CD4-positive, alpha-beta T cell treated with Interleukin-6 for 4 hours (primary cell): ENCODE results near the gene HSD11B1.

Source experiments
- DNase-seq: peaks from one replicate; pipeline ENCODE4 v3.0.0-alpha.2; 2020; ENCODE audit warnings: mixed read lengths

The HSD11B1 gene

DNA sequence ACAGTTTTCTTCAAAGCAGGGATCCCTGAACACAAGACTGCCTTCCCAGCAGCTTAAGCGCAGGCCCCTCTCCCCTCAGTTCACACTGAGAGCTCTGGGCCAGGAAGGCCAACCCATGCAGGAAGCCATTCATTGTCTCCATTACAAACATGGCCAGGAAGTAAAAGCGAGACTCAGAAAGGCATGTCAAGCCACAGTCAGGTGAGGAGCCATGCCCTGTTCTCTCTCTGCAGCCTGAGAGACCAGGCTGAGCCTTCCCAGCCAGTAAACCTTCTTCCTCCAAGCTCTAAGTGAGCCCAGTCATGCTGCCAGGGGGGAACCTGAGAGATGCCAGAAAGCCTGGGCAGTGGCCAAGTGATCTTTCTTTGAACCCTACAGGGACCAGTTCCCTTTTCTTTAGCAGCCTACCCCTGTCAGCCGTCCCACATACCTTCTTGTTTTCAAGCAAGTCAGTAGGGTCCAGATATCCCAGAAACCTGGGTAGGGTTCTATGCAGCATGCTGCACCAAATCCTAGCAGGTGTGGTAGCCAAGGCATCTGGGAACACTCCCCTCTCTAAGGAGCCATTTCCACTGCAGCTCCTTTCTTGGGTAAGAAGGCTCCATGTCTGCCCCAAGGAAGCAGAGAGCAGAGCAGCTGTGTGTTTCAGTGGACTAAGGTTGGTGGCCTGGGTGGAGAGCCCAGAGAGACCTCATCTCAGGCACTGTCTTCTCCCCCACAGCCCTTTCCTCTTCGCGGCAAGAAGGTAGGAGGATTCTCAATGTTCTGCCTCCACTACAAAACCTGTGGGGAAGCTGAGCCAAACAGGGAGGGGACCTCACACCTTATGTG is 52.2 kb downstream of the HSD11B1 start:
- peak; percentile 57 for DNase-seq

DNA sequence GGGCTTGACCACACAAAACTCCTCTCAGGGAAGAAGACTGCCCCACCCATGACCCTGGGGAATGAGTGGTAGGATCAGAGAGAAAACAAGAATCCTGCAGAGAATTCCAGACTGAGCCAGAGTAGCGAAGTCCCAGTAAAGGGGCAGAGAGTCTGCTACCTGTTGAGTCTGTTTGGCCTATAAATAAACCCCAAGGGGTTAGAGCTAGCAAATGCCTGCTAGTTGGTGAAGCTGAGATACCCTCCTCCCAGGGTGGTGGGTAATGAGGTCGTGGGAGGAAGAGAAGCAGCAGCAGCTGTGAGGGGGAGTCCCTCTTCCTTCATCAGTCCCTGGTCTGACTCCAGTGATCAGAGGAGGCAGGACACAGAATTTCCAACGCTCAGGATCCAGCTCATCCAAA is 53.8 kb downstream of the HSD11B1 start:
- DNase-seq, result no peak

DNA sequence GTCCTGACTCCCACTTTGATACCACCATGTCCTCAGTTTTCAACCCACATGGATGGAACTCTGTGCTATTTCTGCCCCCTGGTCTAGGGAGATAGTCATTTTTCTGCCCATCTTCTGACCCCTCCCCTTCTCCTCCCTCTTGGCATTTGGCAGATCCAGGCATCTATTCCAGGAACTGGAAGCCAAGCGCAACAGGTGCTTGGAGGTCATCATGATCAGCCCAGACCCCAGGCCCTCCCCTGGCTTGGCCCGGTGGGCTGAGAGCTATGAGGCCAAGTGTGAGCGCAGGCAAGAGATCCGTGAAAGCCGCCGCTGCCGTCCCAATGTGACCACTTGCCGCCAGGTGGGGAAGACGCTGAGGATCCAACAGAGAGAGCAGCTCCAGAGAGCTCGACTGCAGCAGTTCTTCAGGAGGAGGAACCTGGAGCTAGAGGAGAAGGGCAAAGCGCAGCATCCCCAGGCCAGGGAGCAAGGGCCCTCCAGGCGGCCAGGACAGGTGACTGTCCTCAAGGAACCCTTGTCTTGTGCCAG is 55.2 kb downstream of the HSD11B1 start:
- DNase-seq, result no peak

DNA sequence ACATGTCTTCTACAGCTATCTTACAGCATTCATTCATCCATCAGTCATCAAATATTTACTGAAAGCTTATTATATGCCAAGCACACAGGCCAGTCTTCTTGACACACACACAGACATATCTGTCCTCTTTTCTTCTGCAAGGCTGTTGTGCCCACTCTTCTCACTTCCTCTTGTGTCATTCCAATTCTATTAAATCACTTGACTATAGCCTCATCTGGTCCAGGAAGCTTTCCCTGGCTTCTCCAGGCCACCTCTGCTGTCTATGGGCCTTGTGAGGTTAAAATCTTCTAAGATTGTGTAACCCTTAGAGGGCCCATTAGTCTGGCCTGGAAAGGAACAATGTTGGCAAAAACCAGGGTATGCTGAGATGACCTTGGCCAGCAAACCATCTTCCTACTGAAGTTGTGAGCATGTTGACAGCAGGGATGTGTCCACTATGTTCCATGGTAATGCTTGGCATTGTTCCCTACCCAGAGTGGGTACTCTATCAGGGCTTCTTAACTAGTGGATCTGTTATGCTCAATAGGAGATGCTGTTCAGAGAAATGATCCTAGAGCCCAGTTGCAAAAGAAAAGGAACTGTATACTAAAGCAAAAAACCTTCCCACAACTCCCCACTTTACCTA is 56.5 kb downstream of the HSD11B1 start:
- DNase-seq, result no peak

GRCh38 chr1:209766051-209766450 is 61.4 kb downstream of the HSD11B1 start:
- DNase-seq, result no peak

GRCh38 chr1:209767096-209767495 is 62.5 kb downstream of the HSD11B1 start:
- no peak for DNase-seq

- no peak for DNase-seq
Measured at GRCh38 chr1:209767706-209768105, 63.1 kb downstream of the HSD11B1 start.

GRCh38 chr1:209768354-209768774 is 63.7 kb downstream of the HSD11B1 start:
- peak; percentile 88 for DNase-seq

DNA sequence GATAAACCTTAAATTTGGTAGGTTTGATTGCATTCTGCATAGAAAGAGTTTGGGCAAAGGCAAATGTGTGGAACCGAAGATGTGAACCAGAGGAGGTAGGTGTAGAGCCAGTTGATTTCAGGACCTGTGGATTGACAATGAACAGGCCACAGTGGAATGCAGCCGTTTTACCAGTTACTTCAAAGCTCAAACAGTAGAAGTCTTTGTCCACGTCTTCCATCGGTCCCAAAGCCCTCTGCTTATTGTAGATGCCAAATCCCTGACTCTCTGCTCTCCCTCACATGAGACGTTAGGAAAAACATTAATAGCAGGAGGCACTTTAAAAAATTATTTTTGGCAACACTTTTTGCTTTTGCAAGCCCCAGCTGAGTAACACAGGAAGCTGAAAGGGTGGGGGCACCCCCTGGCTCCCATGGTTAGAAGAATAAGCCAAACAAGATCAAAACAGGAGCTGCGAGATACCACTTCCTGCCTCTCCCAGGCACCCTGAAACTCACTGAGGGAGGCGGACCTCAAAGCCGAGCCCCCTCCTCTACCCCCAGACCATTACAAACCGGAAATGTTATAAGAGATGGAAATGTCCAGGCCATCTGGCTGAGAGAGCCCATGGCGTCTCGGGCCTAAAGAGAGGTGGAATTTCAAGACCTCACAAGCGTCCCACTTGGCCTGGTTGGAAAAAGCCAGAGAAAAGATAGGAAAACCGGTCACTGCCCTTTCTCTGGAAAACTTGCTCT is 64.7 kb downstream of the HSD11B1 start:
- DNase-seq, result peak; percentile 87

DNA sequence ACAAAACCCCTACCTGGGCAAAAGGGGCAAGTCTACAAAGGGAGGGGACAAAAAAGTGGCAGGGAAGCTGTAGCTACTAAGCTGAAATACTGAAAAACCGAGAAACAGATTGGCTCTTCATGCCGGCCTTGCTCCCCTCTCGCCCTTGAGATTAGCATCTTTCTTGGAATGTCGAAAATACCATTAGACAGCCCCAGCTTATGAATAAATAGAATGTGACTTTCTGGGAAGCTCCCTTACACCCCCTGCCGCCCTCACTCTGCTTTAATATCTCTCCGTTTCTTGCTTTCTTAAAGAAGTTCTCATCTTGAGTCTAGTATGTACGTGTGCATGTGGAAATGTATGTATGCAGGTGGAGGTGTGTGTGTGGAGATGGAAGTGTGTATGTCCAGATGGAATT is 65.3 kb downstream of the HSD11B1 start:
- DNase-seq, result peak; percentile 34

GRCh38 chr1:209770636-209771415 is 66.2 kb downstream of the HSD11B1 start:
- no peak for DNase-seq

DNA sequence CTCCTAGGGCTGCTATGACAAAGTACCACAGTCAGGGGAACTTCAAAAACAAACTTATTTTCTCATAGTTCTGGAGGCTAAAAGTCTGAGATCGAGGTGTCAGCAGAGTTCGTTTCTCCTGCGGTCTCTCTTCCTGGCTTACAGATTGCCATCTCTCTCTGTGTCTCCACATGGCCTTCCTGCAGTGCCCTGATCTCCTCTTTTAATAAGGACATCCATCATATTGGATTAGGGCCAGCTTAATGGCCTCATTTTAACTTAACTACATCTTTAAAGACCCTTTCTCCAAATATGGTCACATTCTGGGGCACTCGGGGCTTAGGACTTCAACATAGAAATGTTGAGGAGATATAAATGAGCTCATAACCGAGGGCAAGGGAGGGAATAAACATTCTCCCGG is 67.5 kb downstream of the HSD11B1 start:
- no peak for DNase-seq

GRCh38 chr1:209774592-209774991 is 69.9 kb downstream of the HSD11B1 start:
- DNase-seq, result no peak

- no peak for DNase-seq
Measured at GRCh38 chr1:209775678-209776077, 71.0 kb downstream of the HSD11B1 start.

- DNase-seq, result no peak
Measured at GRCh38 chr1:209777587-209777986, 72.9 kb downstream of the HSD11B1 start.

DNA sequence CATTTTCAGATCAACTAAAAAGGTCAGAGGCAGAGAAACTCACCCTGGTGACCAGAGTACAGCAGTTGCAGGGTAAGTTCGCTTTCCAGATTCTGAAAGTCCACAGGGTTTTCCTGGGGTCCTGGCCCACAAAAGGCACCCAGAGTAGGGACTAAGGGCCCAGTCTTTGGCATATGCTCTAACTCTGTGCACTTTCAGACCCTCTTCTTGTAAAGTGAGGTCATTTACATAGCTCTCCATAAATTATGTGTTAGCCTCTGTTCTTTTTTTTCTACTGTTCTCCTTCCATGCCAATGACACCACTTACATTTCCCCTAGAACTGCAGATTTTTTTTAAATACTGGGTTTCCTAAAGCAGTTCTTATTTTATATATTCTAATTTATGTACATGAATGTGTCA is 73.5 kb downstream of the HSD11B1 start:
- DNase-seq, result no peak

DNA sequence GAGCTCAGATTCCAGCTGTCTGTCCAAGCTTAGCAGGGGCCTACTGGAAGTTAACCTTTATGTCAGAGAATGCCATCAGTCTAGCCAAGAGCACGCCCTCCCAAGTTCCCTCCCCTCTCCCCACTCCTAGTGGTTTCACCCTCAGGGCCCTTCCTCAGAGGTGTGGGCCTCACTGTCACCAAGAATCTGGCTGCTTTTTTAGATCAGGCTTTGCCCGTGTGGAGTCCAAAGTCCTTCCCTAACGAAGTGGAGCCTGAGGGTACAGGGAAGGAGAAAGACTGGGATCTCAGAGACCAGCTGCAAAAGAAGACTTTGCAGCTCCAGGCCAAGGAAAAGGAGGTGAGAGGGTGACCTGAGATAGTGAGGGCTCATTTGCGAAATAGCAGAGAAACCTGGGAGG is 75.6 kb downstream of the HSD11B1 start:
- no peak for DNase-seq

GRCh38 chr1:209783386-209783785 is 78.7 kb downstream of the HSD11B1 start:
- DNase-seq, result no peak
